Stomach (tissue), 9 donors: Measurements from ENCODE around the gene DDIT4L. TPM values are rescaled to one million over a fixed set of nuclear protein-coding genes. Genes with fewer than 3 reads are reported as not detected.
A peak's percentile ranks its signal among the peaks of the same experiment; 100 is the strongest.

Experiments used
- DNase-seq, 2 donors: peaks; one replicate each; pipeline versions ENCODE4 v3.0.0 to v3.0.0-alpha.2; 2013 to 2019
- H3K27ac ChIP-seq, 5 donors: fragments of 200-600 bp in 4 of 5; sonication (generic) in 4 of 5; one replicate each; pipeline ENCODE4 v1.5.1; 2013 to 2019; ENCODE audit warnings: mild to moderate bottlenecking in 1 of 5, moderate library complexity in 1 of 5
- H3K27me3 ChIP-seq, 3 donors: fragments of 200-600 bp; sonication (generic); one replicate each; pipeline ENCODE4 v1.5.1; 2017 to 2019; ENCODE audit warnings: mixed run types in 1 of 3
- H3K36me3 ChIP-seq, 4 donors: fragments of 200-600 bp; sonication (generic); 1 replicate in 3 of 4; 2 replicates in 1 of 4; pipeline ENCODE4 v1.5.1; 2016 to 2019
- H3K4me1 ChIP-seq, 4 donors: fragments of 200-600 bp; sonication (generic); one replicate each; pipeline ENCODE4 v1.5.1; 2016 to 2019
- H3K4me3 ChIP-seq, 4 donors: fragments of 200-600 bp; sonication (generic) in 3 of 4; one replicate each; pipeline ENCODE4 v1.5.1; 2016 to 2019; ENCODE audit warnings: mild to moderate bottlenecking in 1 of 4
- H3K9me3 ChIP-seq, 4 donors: fragments of 200-600 bp; sonication (generic); one replicate each; pipeline ENCODE4 v1.5.1; 2016 to 2019
- CTCF ChIP-seq, 7 experiments: fragments of 450-650 bp in 4 of 7; fragments of 200-600 bp in 3 of 7; sonication (generic) in 3 of 7; IDR thresholded peaks; one replicate each; pipeline ENCODE4 v1.5.1; 2016 to 2019; ENCODE audit warnings: antibody characterized with exemption in 7 of 7, control low read depth in 2 of 7, mild to moderate bottlenecking in 1 of 7
- EP300 ChIP-seq: sonication (generic); formaldehyde crosslinking; IDR thresholded peaks from one replicate; pipeline ENCODE4 v1.6.1; 2017; ENCODE audit warnings: antibody characterized with exemption
- POLR2A ChIP-seq, 4 donors: fragments of 450-650 bp; IDR thresholded peaks; one replicate each; pipeline ENCODE4 v1.6.1; 2016; ENCODE audit warnings: antibody characterized with exemption in 4 of 4, control low read depth in 2 of 4, mild to moderate bottlenecking in 1 of 4, moderate library complexity in 1 of 4
- POLR2AphosphoS5 ChIP-seq, 3 donors: sonication (generic); formaldehyde crosslinking; IDR thresholded peaks; one replicate each; pipeline ENCODE4 v1.6.1; 2016; ENCODE audit warnings: antibody characterized with exemption in 3 of 3
- WGBS, 5 donors: extraction: QIAGEN DNeasy Blood & Tissue Kit in 3 of 5; methylation state at CpG; one replicate each; pipeline versions ENCODE4 v1.1.5 to v1.1.7; 2013 to 2018; 5-methylcytosine and 5-hydroxymethylcytosine counted together
- intact Hi-C: fragments of 100-400 bp; cut with DNase I; formaldehyde crosslinking; loops from one replicate; pipeline ENCODE4 v1.15.1; 2023; ENCODE audit warnings: low total_unique reads
- polyA plus RNA-seq, 3 donors: library from polyadenylated mRNA; stranded (reverse); fragments of 200-250 nt; gene quantifications; one replicate each; pipeline ENCODE4 v1.2.3, GENCODE V29; 2013
- total RNA-seq, 5 donors: library from RNA; depleted of rRNA; stranded (reverse); fragments of >200 nt; gene quantifications; one replicate each; pipeline versions ENCODE4 v1.1.0 to v1.2.3, GENCODE V29; 2014 to 2016
- donor health status: healthy with polysubstance abuse.
- donor health status: Bipolar disorder and iron deficiency.
- donor health status: healthy.

Gene DDIT4L
- total and polyA plus RNA-seq, 8 donors = 0.55 to 1.1 (median 0.62) TPM; not detected in 3

GRCh38 chr4:100190643-100191600, 654 bp upstream of the DDIT4L start:
- TF ChIP-seq CTCF (IDR thresholded peaks at IDR 0.05) = no peak
- TF ChIP-seq EP300 = no peak
- no peak for TF ChIP-seq POLR2AphosphoS5 (IDR thresholded peaks at IDR 0.05)
- TF ChIP-seq POLR2A (IDR thresholded peaks at IDR 0.05) = no peak
- peak overlapping the region; percentile 53 to 85 (median 69) for H3K4me3 ChIP-seq
- H3K4me1 ChIP-seq = peaks cover 6 to 29% (median 20%) of the 10 kb centered on the region in 4 donors
- no peaks in the 10 kb centered on the region for H3K9me3 ChIP-seq
- no peaks in the 10 kb centered on the region for H3K36me3 ChIP-seq
- 17 to 22% (median 19%) methylated on average over 36 to 37 of the region's 37 CpGs for WGBS, 5 donors
- DNase-seq = peak in 1 of 2 donors; percentile 42
- intact Hi-C loops = no loop called here
- peaks cover 0 to 19% (median 18%) of the 10 kb centered on the region in 3 donors for H3K27me3 ChIP-seq
- H3K27ac ChIP-seq = peak overlapping the region in 2 of 5 donors; percentile 29 to 45

- H3K27ac ChIP-seq = no peak overlapping the region
- no peaks in the 10 kb centered on the region for H3K9me3 ChIP-seq
- no peak overlapping the region for H3K4me3 ChIP-seq
- peaks cover 6 to 29% (median 20%) of the 10 kb centered on the region in 4 donors for H3K4me1 ChIP-seq
- intact Hi-C loops = no loop called here
- no peaks in the 10 kb centered on the region for H3K36me3 ChIP-seq
- DNase-seq = peak in 1 of 2 donors; percentile 4
- peaks cover 0 to 23% (median 18%) of the 10 kb centered on the region in 3 donors for H3K27me3 ChIP-seq
- WGBS, 5 donors = 33 to 57% (median 41%) methylated on average over 4 of the region's 4 CpGs
- TF ChIP-seq EP300 = no peak
- TF ChIP-seq POLR2AphosphoS5 (IDR thresholded peaks at IDR 0.05) = no peak
- TF ChIP-seq CTCF (IDR thresholded peaks at IDR 0.05) = no peak
- TF ChIP-seq POLR2A (IDR thresholded peaks at IDR 0.05) = no peak
Measured at GRCh38 chr4:100188829-100189228, 1.4 kb downstream of the DDIT4L start.

GRCh38 chr4:100187781-100188180, 2.5 kb downstream of the DDIT4L start:
- Histone ChIP-seq H3K36me3 (no peaks in the 10 kb centered on the region), H3K27ac (no peak overlapping the region), H3K4me3 (no peak overlapping the region), H3K27me3 (peaks cover 0 to 23% (median 18%) of the 10 kb centered on the region in 3 donors), H3K9me3 (no peaks in the 10 kb centered on the region), H3K4me1 (peaks cover 6 to 29% (median 20%) of the 10 kb centered on the region in 4 donors)
- intact Hi-C loops = no loop called here
- TF ChIP-seq CTCF (IDR thresholded peaks at IDR 0.05) (no peak), POLR2AphosphoS5 (IDR thresholded peaks at IDR 0.05) (no peak)
- DNase-seq = no peak
- WGBS, 5 donors = 94 to 96% (median 96%) methylated on average over 9 of the region's 9 CpGs

- H3K9me3 ChIP-seq = no peaks in the 10 kb centered on the region
- peaks cover 0 to 12% (median 8%) of the 10 kb centered on the region in 4 donors for H3K4me1 ChIP-seq
- no peak overlapping the region for H3K4me3 ChIP-seq
- DNase-seq = no peak
- WGBS, 5 donors = 79 to 97% (median 84%) methylated on average over 2 of the region's 2 CpGs
- no peak for TF ChIP-seq POLR2A (IDR thresholded peaks at IDR 0.05)
- no peak for TF ChIP-seq POLR2AphosphoS5 (IDR thresholded peaks at IDR 0.05)
- TF ChIP-seq CTCF (IDR thresholded peaks at IDR 0.05) = no peak
- TF ChIP-seq EP300 = no peak
- no peak overlapping the region for H3K27ac ChIP-seq
- H3K36me3 ChIP-seq = no peaks in the 10 kb centered on the region
- H3K27me3 ChIP-seq = peaks cover 0 to 7% (median 6%) of the 10 kb centered on the region in 3 donors
- intact Hi-C loops = no loop called here
Measured at GRCh38 chr4:100184787-100185186, 5.5 kb downstream of the DDIT4L start.
